Left colon (tissue), 2 donors: ENCODE measurements around the gene RAB3B. TPM values are rescaled to one million over a fixed set of nuclear protein-coding genes. Genes with fewer than 3 reads are reported as not detected.
A peak's percentile ranks its signal among the peaks of the same experiment; 100 is the strongest.
"Not testable (repeated sequence)": the region's sequence is repeated elsewhere in the genome, so short reads cannot be mapped to it uniquely, and the experiment has no call there.

ENCODE experiments used
- ATAC-seq: fragments of 200-7000 bp; cut with Tn5 transposase; one replicate; pipeline ENCODE4 v1.9.1; 2020; ENCODE audit warnings: mild to moderate bottlenecking, moderate library complexity
- DNase-seq, 2 donors: peaks; one replicate each; pipeline ENCODE4 v3.0.0-alpha.2; 2020
- intact Hi-C, 2 donors: fragments of 100-400 bp; cut with DNase I in 1 of 2; cut with micrococcal nuclease in 1 of 2; formaldehyde crosslinking; loops; one replicate each; pipeline versions ENCODE4 v1.11.2 to v1.14.0; 2022; cut with DNase I, micrococcal nuclease
- total RNA-seq, 2 donors: library from RNA; stranded (reverse); fragmentation: NEBNext Ultra II Directional; extraction: Animal tissue kit (Norgen Biotek cat#: 25700); gene quantifications; one replicate each; pipeline ENCODE4 v1.2.1, GENCODE V29; 2021
- donor health status: DM: no; HTN: no; CAD: no.
- donor health status: DM: yes; HTN: yes; CAD: no.

Gene RAB3B
- total RNA-seq, 2 donors from 2014 or later, result 3.2 to 9.2 TPM

GRCh38 chr1:51998701-51999100 is 8.2 kb upstream of the RAB3B start:
- ATAC-seq, result no peak
- intact Hi-C loops, result no loop called here
- DNase-seq, result no peak

GRCh38 chr1:51997974-51998382 is 7.5 kb upstream of the RAB3B start:
- no peak for DNase-seq
- no peak for ATAC-seq
- intact Hi-C loops, result no loop called here

- intact Hi-C loops, result no loop called here
- ATAC-seq (no peak), DNase-seq (no peak)
Observed at GRCh38 chr1:51989582-51990477, 670 bp downstream of the RAB3B start.

GRCh38 chr1:51988254-51988653 is 2.2 kb downstream of the RAB3B start:
- DNase-seq (no peak), ATAC-seq (peak; percentile 52)
- intact Hi-C loops, result no loop called here

- intact Hi-C loops, result no loop called here
- ATAC-seq, result no peak
- no peak for DNase-seq
Observed at GRCh38 chr1:51986718-51987117, 3.8 kb downstream of the RAB3B start.

- ATAC-seq, result no peak
- intact Hi-C loops, result no loop called here
- no peak for DNase-seq
Observed at GRCh38 chr1:51982161-51982560, 8.3 kb downstream of the RAB3B start.

- no peak for ATAC-seq
- DNase-seq, result no peak
- intact Hi-C loops, result no loop called here
Observed at GRCh38 chr1:51981555-51981954, 8.9 kb downstream of the RAB3B start.

- no peak for ATAC-seq
- DNase-seq, result no peak
- intact Hi-C loops, result no loop called here
Observed at GRCh38 chr1:51978099-51978498, 12.4 kb downstream of the RAB3B start.

GRCh38 chr1:51976846-51977602 is 13.5 kb downstream of the RAB3B start:
- DNase-seq (no peak), ATAC-seq (peak; percentile 86)
- intact Hi-C loops, result no loop called here

- no peak for ATAC-seq
- intact Hi-C loops, result no loop called here
- DNase-seq, result no peak
Observed at GRCh38 chr1:51973587-51974474, 16.7 kb downstream of the RAB3B start.

GRCh38 chr1:51969038-51969705 is 21.3 kb downstream of the RAB3B start:
- DNase-seq (no peak), ATAC-seq (no peak)
- intact Hi-C loops, result no loop called here

GRCh38 chr1:51968632-51969031 is 21.9 kb downstream of the RAB3B start:
- intact Hi-C loops, result no loop called here
- DNase-seq (no peak), ATAC-seq (no peak)

- intact Hi-C loops, DNase-seq, ATAC-seq: not testable (repeated sequence)
Observed at GRCh38 chr1:51967213-51967791, 23.2 kb downstream of the RAB3B start.

- no peak for ATAC-seq
- intact Hi-C loops, result no loop called here
- no peak for DNase-seq
Observed at GRCh38 chr1:51966559-51966958, 23.9 kb downstream of the RAB3B start.

GRCh38 chr1:51964309-51964696 is 26.2 kb downstream of the RAB3B start:
- no peak for ATAC-seq
- DNase-seq, result no peak
- intact Hi-C loops, result no loop called here

GRCh38 chr1:51963592-51964308 is 26.8 kb downstream of the RAB3B start:
- ATAC-seq, result no peak
- intact Hi-C loops, result no loop called here
- no peak for DNase-seq

- no peak for DNase-seq
- intact Hi-C loops, result no loop called here
- ATAC-seq, result no peak
Observed at GRCh38 chr1:51962486-51963356, 27.8 kb downstream of the RAB3B start.
